ENCODE results near the gene UBR2. TPM values are rescaled to one million over a fixed set of nuclear protein-coding genes. Genes with fewer than 3 reads are reported as not detected.
"Not testable (repeated sequence)": the region's sequence is repeated elsewhere in the genome, so short reads cannot be mapped to it uniquely, and the experiment has no call there.

Gene UBR2
- total RNA-seq, 4 donors from 2014 or later: 29.2 to 39.5 (median 30.6) TPM

DNA sequence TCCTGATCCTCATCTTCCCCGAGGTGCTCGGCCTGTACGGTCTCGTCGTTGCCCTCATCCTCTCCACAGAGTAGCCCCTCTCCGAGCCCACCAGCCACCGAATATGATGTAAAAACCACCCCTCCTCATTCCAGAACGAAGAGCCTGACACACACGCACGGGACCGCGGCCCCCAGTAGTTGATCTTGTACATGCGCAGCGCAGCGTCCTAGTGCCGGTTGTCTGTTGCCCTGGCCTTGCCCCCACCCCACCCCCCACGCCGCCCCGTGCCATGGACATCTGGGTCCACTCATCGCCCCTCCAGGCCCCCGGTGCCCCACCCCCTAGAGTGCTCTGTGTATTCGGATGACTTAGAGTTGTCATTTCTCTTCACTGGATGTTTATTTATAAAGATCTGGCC, 163.8 kb downstream of the UBR2 start:
- peak overlapping the region in 3 of 4 donors; percentile 28 to 64 (median 53) for H3K4me3 ChIP-seq
- H3K9me3 ChIP-seq: no peaks in the 10 kb centered on the region
- WGBS, 2 donors: 74 to 79% methylated on average over 22 of the region's 22 CpGs
- DNase-seq (ENCODE audit: low spot score in 2 of 2): no peak
- peak overlapping the region in 2 of 4 donors; percentile 81 to 87 for H3K27ac ChIP-seq
- no peaks in the 10 kb centered on the region for H3K27me3 ChIP-seq
- no peak for TF ChIP-seq POLR2A (IDR thresholded peaks at IDR 0.05)
- TF ChIP-seq EP300 (IDR thresholded peaks at IDR 0.05): no peak
- TF ChIP-seq, protein P1, sequence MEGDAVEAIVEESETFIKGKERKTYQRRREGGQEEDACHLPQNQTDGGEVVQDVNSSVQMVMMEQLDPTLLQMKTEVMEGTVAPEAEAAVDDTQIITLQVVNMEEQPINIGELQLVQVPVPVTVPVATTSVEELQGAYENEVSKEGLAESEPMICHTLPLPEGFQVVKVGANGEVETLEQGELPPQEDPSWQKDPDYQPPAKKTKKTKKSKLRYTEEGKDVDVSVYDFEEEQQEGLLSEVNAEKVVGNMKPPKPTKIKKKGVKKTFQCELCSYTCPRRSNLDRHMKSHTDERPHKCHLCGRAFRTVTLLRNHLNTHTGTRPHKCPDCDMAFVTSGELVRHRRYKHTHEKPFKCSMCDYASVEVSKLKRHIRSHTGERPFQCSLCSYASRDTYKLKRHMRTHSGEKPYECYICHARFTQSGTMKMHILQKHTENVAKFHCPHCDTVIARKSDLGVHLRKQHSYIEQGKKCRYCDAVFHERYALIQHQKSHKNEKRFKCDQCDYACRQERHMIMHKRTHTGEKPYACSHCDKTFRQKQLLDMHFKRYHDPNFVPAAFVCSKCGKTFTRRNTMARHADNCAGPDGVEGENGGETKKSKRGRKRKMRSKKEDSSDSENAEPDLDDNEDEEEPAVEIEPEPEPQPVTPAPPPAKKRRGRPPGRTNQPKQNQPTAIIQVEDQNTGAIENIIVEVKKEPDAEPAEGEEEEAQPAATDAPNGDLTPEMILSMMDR (IDR thresholded peaks at IDR 0.05): no peak
- H3K4me1 ChIP-seq: peaks cover 0 to 15% (median 8%) of the 10 kb centered on the region in 4 donors
- H3K36me3 ChIP-seq: peaks cover 0 to under 1% (median 0%) of the 10 kb centered on the region in 3 donors

DNA sequence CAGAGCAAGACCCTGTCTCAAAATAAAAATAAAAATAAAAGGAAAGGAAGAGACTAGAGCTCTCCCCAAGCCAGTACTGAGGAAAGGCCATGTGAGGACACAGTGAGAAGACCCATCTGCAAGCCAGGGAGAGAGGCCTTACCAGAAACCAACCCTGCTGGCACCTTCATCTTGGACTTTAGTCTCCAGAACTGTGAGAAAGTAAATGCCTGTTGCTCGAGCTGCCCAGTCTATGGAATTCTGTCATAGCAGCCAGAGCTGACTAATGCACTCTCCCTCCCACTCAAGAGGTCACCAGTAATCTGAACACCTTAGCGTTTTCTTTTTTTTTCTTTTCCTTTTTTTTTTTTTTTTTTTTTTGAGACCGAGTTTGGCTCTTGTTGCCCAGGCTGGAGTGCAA, 165.9 kb downstream of the UBR2 start:
- TF ChIP-seq POLR2A (IDR thresholded peaks at IDR 0.05) (no peak), EP300 (IDR thresholded peaks at IDR 0.05) (no peak)
- TF ChIP-seq, protein P1 (IDR thresholded peaks at IDR 0.05): no peak
- Histone ChIP-seq H3K4me1 (peaks cover 0 to 15% (median 8%) of the 10 kb centered on the region in 4 donors), H3K4me3 (no peak overlapping the region), H3K27ac (no peak overlapping the region), H3K36me3 (no peaks in the 10 kb centered on the region), H3K9me3 (no peaks in the 10 kb centered on the region), H3K27me3 (no peaks in the 10 kb centered on the region)
- no peak for DNase-seq (ENCODE audit: low spot score in 2 of 2)
- WGBS, 2 donors: 27 to 54% methylated on average over 2 to 3 of the region's 3 CpGs

DNA sequence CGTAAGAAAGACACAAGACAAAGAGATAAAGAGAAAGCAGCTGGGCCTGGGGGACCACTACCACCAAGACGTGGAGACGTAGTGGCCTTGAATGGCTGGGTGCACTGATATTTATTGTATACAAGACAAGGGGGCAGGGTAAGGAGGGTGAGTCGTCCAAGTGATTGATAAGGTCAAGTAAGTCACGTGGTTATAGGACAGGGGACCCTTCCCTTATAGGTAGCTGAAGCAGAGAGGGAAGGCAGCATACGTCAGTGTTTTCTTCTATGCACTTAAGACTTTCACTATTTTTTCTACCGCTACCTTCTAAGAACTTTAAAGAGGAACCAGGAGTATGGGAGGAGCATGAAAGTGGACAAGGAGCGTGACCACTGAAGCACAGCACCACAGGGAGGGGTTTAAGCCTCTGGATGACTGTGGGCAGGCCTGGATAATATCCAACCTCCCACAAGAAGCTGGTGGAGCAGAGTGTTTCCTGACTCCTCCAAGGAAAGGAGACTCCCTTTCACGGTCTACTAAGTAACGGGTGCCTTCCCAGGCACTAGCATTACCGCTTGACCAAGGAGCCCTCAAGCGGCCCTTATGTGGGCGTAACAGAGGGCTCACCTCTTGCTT, 170.1 kb downstream of the UBR2 start:
- WGBS, 2 donors: 74% methylated on average over 13 of the region's 13 CpGs
- DNase-seq (ENCODE audit: low spot score in 2 of 2); H3K4me1 ChIP-seq; H3K9me3 ChIP-seq; H3K27me3 ChIP-seq; H3K27ac ChIP-seq; H3K36me3 ChIP-seq; H3K4me3 ChIP-seq: not testable (repeated sequence)

DNA sequence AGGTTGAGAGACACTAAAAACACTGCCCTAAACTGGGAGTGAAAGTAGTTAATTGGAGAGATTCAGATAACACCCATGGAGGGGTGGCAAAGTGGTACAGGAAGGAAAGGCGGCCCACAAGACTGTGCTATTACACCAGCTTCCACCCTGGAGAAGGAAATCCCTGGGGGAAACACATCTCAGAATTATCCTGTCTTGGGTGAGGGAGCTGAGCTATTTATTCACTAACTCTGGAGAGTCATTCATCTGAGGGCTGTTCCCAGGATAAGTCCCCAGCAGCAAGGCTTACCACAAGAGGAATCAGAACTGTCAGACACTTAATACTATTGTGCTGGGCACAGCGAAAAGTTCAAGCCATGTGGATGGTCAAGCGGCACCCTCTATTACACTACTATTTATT, 172.1 kb downstream of the UBR2 start:
- no peak for DNase-seq (ENCODE audit: low spot score in 2 of 2)
- no peaks in the 10 kb centered on the region for H3K9me3 ChIP-seq
- H3K27ac ChIP-seq: no peak overlapping the region
- H3K4me3 ChIP-seq: no peak overlapping the region
- no peaks in the 10 kb centered on the region for H3K4me1 ChIP-seq
- no peaks in the 10 kb centered on the region for H3K27me3 ChIP-seq
- TF ChIP-seq EP300 (IDR thresholded peaks at IDR 0.05): no peak
- TF ChIP-seq, protein P1 (IDR thresholded peaks at IDR 0.05): no peak
- no peak for TF ChIP-seq POLR2A (IDR thresholded peaks at IDR 0.05)
- H3K36me3 ChIP-seq: no peaks in the 10 kb centered on the region
- WGBS, 2 donors: 79 to 91% methylated on average over 3 of the region's 3 CpGs

DNA sequence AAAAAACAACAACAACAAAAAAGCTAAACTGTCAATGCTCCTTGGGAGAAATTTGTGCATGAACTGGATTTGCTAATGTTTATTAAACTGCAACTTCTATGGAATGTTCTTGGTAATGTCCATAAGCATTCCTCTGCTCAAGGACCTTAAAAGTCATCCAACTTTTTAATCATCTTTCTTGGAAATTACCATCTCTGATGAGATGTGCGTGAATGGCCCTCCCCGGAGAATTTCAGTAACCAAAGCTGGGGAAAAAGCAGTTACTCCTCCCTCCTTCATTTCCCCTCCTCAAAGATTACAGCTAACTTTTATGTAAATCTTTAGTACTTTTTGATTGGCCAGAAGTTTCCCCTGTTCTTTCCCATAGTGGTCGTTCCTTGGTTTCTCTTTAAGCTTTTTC, 176.9 kb downstream of the UBR2 start:
- TF ChIP-seq POLR2A (IDR thresholded peaks at IDR 0.05) (no peak), EP300 (IDR thresholded peaks at IDR 0.05) (no peak)
- TF ChIP-seq, protein P1 (IDR thresholded peaks at IDR 0.05): no peak
- Histone ChIP-seq H3K4me1 (peaks cover 0 to 19% (median 14%) of the 10 kb centered on the region in 4 donors), H3K4me3 (no peak overlapping the region), H3K36me3 (no peaks in the 10 kb centered on the region), H3K9me3 (no peaks in the 10 kb centered on the region), H3K27me3 (no peaks in the 10 kb centered on the region), H3K27ac (no peak overlapping the region)
- no peak for DNase-seq (ENCODE audit: low spot score in 2 of 2)
- WGBS, 2 donors: 58 to 65% methylated on average over 3 of the region's 3 CpGs

Measured in tibial nerve (tissue), 4 donors.